K562 (cell line): ENCODE data around the gene CTCF. TPM values are rescaled to one million over a fixed set of nuclear protein-coding genes. Genes with fewer than 3 reads are reported as not detected.

ENCODE experiments used
- ATAC-seq: fragments of 200-7000 bp; cut with Tn5 transposase; 3 replicates; pipeline ENCODE4 v1.9.1; 2020; ENCODE audit warnings: moderate library complexity
- BruUV-seq: library from RNA; stranded (reverse); fragments of 400-500 nt; replicated peaks from 2 replicates; lab custom pipeline; 2021; lab: Mats Ljungman, UMichigan
- CTCF ChIA-PET: fragments of 300-600 bp; formaldehyde crosslinking; extraction: SDS; loops from one replicate; lab custom pipeline; 2021; ENCODE audit warnings: low intra/inter-chr PET ratio; lab: Yijun Ruan, JAX
- POLR2A ChIA-PET: fragments of 300-600, 350-650 bp; sonication (Branson Sonifier 250); formaldehyde crosslinking; extraction: SDS; loops from one replicate; lab custom pipeline; 2021; ENCODE audit warnings: antibody characterized with exemption, inconsistent platforms; lab: Yijun Ruan, JAX
- DNase-seq, 4 experiments: peaks; one replicate each; pipeline versions ENCODE4 v3.0.0 to v3.0.0-alpha.2; 2011 to 2018; ENCODE audit warnings: low spot score in 3 of 4, mixed read lengths in 3 of 4; ENCODE audit errors: extremely low read depth in 1 of 4
- FAIRE-seq: peaks from 2 replicates; lab custom pipeline; 2011; peaks lifted over from hg19 to GRCh38; lab: Jason Lieb, UNC
- H2AFZ ChIP-seq: 2 replicates; pipeline ENCODE4 v1.6.0; 2011; ENCODE audit warnings: low read depth, low read length, control low read depth, inconsistent platforms
- H3K27ac ChIP-seq: fragments of 200-600 bp; 3 replicates; pipeline ENCODE4 v1.8.0; 2011; ENCODE audit warnings: low read depth, mild to moderate bottlenecking, control low read depth, inconsistent platforms, low read length, moderate library complexity, mixed read lengths; ENCODE audit errors: extremely low read depth
- H3K27me3 ChIP-seq, 2 experiments: fragments of 300-600 bp in 1 of 2; 2 replicates in 1 of 2; 3 replicates in 1 of 2; pipeline versions ENCODE4 v1.6.0 to v1.8.0; 2011; ENCODE audit warnings: inconsistent platforms in 2 of 2, low read length in 2 of 2, mild to moderate bottlenecking in 1 of 2, mixed read lengths in 1 of 2, moderate library complexity in 1 of 2; ENCODE audit not compliant: control insufficient read depth in 2 of 2, insufficient read depth in 2 of 2
- H3K36me3 ChIP-seq: fragments of 300-600 bp; 3 replicates; pipeline ENCODE4 v1.8.0; 2011; ENCODE audit warnings: mild to moderate bottlenecking, low read length, inconsistent platforms; ENCODE audit not compliant: control insufficient read depth, insufficient read depth
- H3K4me1 ChIP-seq, 2 experiments: fragments of 200-600 bp in 1 of 2; replicated peaks in 1 of 2; 2 replicates in 1 of 2; 3 replicates in 1 of 2; pipeline versions ENCODE4 v1.5.1 to v1.8.0; 2011; ENCODE audit warnings: inconsistent platforms in 2 of 2, low read length in 2 of 2, mild to moderate bottlenecking in 1 of 2, mixed read lengths in 1 of 2, moderate library complexity in 1 of 2; ENCODE audit not compliant: control insufficient read depth in 2 of 2, insufficient read depth in 2 of 2
- H3K4me2 ChIP-seq: 2 replicates; pipeline ENCODE4 v1.6.1; 2011; ENCODE audit warnings: low read length, control low read depth, inconsistent platforms, mixed read lengths; ENCODE audit not compliant: insufficient read depth
- H3K4me3 ChIP-seq: fragments of 200-600 bp; sonication (generic), shearing (Covaris generic); 2 replicates; pipeline ENCODE4 v1.5.1; 2016; ENCODE audit warnings: control low read depth, inconsistent platforms
- H3K79me2 ChIP-seq: fragments of 200-600 bp; 3 replicates; pipeline ENCODE4 v1.8.0; 2011; ENCODE audit warnings: low read length, inconsistent platforms; ENCODE audit not compliant: control insufficient read depth, insufficient read depth
- H3K9ac ChIP-seq, 2 experiments: 2 replicates each; pipeline versions ENCODE4 v1.6.0 to v1.6.1; 2011; ENCODE audit warnings: low read depth in 2 of 2, low read length in 2 of 2, control low read depth in 1 of 2, inconsistent platforms in 1 of 2, mild to moderate bottlenecking in 1 of 2, mixed read lengths in 1 of 2; ENCODE audit not compliant: insufficient read depth in 1 of 2
- H3K9me1 ChIP-seq: one replicate; pipeline ENCODE4 v1.6.0; 2011; ENCODE audit warnings: inconsistent platforms, mild to moderate bottlenecking, low read length, moderate library complexity; ENCODE audit not compliant: control insufficient read depth, insufficient read depth
- H3K9me3 ChIP-seq: replicated peaks from 2 replicates; pipeline ENCODE4 v1.5.1; 2011; ENCODE audit warnings: low read depth, low read length, inconsistent platforms; ENCODE audit not compliant: control insufficient read depth, insufficient read depth
- H4K20me1 ChIP-seq: replicated peaks from 2 replicates; pipeline ENCODE4 v1.6.1; 2011; ENCODE audit warnings: low read length, inconsistent platforms, mixed read lengths; ENCODE audit not compliant: control insufficient read depth, insufficient read depth
- BMI1 ChIP-seq: fragments of 150-350 bp; IDR thresholded peaks from 2 replicates; pipeline ENCODE4 v1.6.1; 2014; ENCODE audit warnings: low read length
- DDX20 ChIP-seq: fragments of 450-650 bp; IDR thresholded peaks from 2 replicates; pipeline ENCODE4 v1.6.1; 2016; ENCODE audit warnings: missing genetic modification characterization, low read depth, mild to moderate bottlenecking, missing compliant biosample characterization, moderate library complexity
- HIVEP1 ChIP-seq: fragments of 250-450 bp; sonication (Bioruptor Pico); IDR thresholded peaks from 2 replicates; pipeline ENCODE4 v1.4.0; 2020; ENCODE audit warnings: mild to moderate bottlenecking
- POLR2G ChIP-seq: fragments of 200-400 bp; formaldehyde crosslinking; IDR thresholded peaks from 2 replicates; pipeline ENCODE4 v1.6.1; 2017; ENCODE audit warnings: low read depth, mild to moderate bottlenecking, antibody characterized with exemption, low read length, moderate library complexity
- SMARCC2 ChIP-seq: fragments of 450-650 bp; IDR thresholded peaks from 2 replicates; pipeline ENCODE4 v1.6.1; 2017; ENCODE audit warnings: antibody characterized with exemption, moderate library complexity, mild to moderate bottlenecking, low read depth
- ZBTB1 ChIP-seq: sonication (generic); formaldehyde crosslinking; IDR thresholded peaks from 2 replicates; pipeline ENCODE4 v1.8.1; 2023; ENCODE audit warnings: missing genetic modification reagents, low read depth, mild to moderate bottlenecking, borderline replicate concordance
- ZSCAN29 ChIP-seq: fragments of 450-650 bp; IDR thresholded peaks from 2 replicates; pipeline ENCODE4 v1.6.1; 2017
- WGBS: fragments of 100-300 bp; shearing (Covaris generic); methylation state at CpG from one replicate; pipeline ENCODE4 v1.1.6; 2016; ENCODE audit warnings: low coverage, mixed read lengths; ENCODE audit not compliant: insufficient coverage; ENCODE audit errors: missing lambda C conversion rate; 5-methylcytosine and 5-hydroxymethylcytosine counted together
- in situ Hi-C: fragments of 300-500 bp; cut with MboI; formaldehyde crosslinking; loops from 4 replicates; pipeline ENCODE4 v1.15.0; 2018; ENCODE audit warnings: inconsistent platforms, mixed read lengths
- intact Hi-C: fragments of 100-400 bp; cut with micrococcal nuclease; formaldehyde crosslinking; loops from 2 replicates; pipeline ENCODE4 v1.14.2; 2022
- polyA plus RNA-seq, 8 experiments: library from polyadenylated mRNA; depleted of rRNA in 4 of 8; stranded (reverse) in 5 of 8; unstranded in 3 of 8; fragments of >200 nt; fragmentation: Nextera tagmentation in 2 of 8; fragmentation: Illumina TruSeq in 1 of 8; extraction: Ambion mirVana in 2 of 8; extraction: Trizol in 1 of 8; gene quantifications; 2 replicates each; pipeline versions ENCODE4 v1.2.1 to v1.2.3, GENCODE V29; 2011 to 2014; ENCODE audit warnings: inconsistent platforms in 1 of 8, missing spikeins in 1 of 8
- total RNA-seq, 7 experiments: library from RNA; depleted of rRNA in 6 of 7; stranded (reverse); fragments of >200 nt in 6 of 7; fragmentation: Illumina TruSeq in 2 of 7; extraction: Trizol in 2 of 7; gene quantifications; 2 replicates each; pipeline versions ENCODE4 v1.2.1 to v1.2.3, GENCODE V29; 2011 to 2021; ENCODE audit warnings: low replicate concordance in 1 of 7
- TF ChIP-seq, protein P1 (sequence below): fragments of 250-450 bp; sonication (Bioruptor Pico); IDR thresholded peaks from 2 replicates; pipeline ENCODE4 v1.4.0; 2020; ENCODE audit warnings: mild to moderate bottlenecking, moderate library complexity, borderline replicate concordance
- TF ChIP-seq, protein P2 (sequence below): sonication (generic); formaldehyde crosslinking; IDR thresholded peaks from 2 replicates; pipeline ENCODE4 v1.5.0; 2020; ENCODE audit warnings: missing genetic modification reagents

The CTCF gene
- total and polyA plus RNA-seq, 9 of the 15 experiments (the other 6 are each of a cell fraction or from before 2014, with no cell fraction given): 7.8 to 49.2 (median 33.9) TPM

- TF ChIP-seq HIVEP1 (CRISPR knock-in tag): no peak
Measured at GRCh38 chr16:67655363-67655762, 93.0 kb downstream of the CTCF start (continued).

- no peak overlapping the region for H3K4me2 ChIP-seq
- H3K36me3 ChIP-seq: peaks cover 16% of the 10 kb centered on the region
- no peak for FAIRE-seq
- DNase-seq: no peak
- H3K4me1 ChIP-seq: peaks cover 4 to 60% of the 10 kb centered on the region in 2 experiments
- no peak overlapping the region for H3K4me3 ChIP-seq
- H3K9me1 ChIP-seq: no peaks in the 10 kb centered on the region
- peaks cover 14% of the 10 kb centered on the region for H3K79me2 ChIP-seq
- in situ Hi-C loops: no loop called here
- H3K27me3 ChIP-seq: peaks cover 0 to 23% of the 10 kb centered on the region in 2 experiments; a peak in 2 of 5 replicates
- POLR2A ChIA-PET: interaction anchor here (0.6 kb wide), 1 partner anchor 116 kb away, joined by 3 read pairs; no protein-coding TSS in a partner anchor
- ATAC-seq: no peak
- no peak overlapping the region for H2AFZ ChIP-seq
- H3K9me3 ChIP-seq: no peaks in the 10 kb centered on the region
- H3K9ac ChIP-seq: peak overlapping the region in 1 of 2 experiments; percentile 31; a peak in 1 of 4 replicates
- TF ChIP-seq, protein P1, sequence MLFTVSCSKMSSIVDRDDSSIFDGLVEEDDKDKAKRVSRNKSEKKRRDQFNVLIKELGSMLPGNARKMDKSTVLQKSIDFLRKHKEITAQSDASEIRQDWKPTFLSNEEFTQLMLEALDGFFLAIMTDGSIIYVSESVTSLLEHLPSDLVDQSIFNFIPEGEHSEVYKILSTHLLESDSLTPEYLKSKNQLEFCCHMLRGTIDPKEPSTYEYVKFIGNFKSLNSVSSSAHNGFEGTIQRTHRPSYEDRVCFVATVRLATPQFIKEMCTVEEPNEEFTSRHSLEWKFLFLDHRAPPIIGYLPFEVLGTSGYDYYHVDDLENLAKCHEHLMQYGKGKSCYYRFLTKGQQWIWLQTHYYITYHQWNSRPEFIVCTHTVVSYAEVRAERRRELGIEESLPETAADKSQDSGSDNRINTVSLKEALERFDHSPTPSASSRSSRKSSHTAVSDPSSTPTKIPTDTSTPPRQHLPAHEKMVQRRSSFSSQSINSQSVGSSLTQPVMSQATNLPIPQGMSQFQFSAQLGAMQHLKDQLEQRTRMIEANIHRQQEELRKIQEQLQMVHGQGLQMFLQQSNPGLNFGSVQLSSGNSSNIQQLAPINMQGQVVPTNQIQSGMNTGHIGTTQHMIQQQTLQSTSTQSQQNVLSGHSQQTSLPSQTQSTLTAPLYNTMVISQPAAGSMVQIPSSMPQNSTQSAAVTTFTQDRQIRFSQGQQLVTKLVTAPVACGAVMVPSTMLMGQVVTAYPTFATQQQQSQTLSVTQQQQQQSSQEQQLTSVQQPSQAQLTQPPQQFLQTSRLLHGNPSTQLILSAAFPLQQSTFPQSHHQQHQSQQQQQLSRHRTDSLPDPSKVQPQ (CRISPR knock-in tag): no peak
- TF ChIP-seq DDX20 (no peak), POLR2G (peak; percentile 34; the same call in 1 of the 2 replicates), ZSCAN29 (no peak), SMARCC2 (no peak), ZBTB1 (no peak), BMI1 (no peak)
- TF ChIP-seq, protein P2, sequence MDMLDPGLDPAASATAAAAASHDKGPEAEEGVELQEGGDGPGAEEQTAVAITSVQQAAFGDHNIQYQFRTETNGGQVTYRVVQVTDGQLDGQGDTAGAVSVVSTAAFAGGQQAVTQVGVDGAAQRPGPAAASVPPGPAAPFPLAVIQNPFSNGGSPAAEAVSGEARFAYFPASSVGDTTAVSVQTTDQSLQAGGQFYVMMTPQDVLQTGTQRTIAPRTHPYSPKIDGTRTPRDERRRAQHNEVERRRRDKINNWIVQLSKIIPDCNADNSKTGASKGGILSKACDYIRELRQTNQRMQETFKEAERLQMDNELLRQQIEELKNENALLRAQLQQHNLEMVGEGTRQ (CRISPR knock-in tag): no peak
- H3K27ac ChIP-seq: no peak overlapping the region
- 72% methylated on average over 9 of the region's 9 CpGs for WGBS
- BruUV-seq: no TSS peak
- intact Hi-C loops: no loop called here
- peaks cover 13% of the 10 kb centered on the region; the same call in 1 of the 2 replicates for H4K20me1 ChIP-seq
- CTCF ChIA-PET: no interaction called here
Measured at GRCh38 chr16:67656344-67657016, 94.2 kb downstream of the CTCF start.
